AG08396 (cell line): ENCODE data around the gene RANGRF.

ENCODE experiments used
- DNase-seq: peaks from one replicate; pipeline ENCODE4 v3.0.0; 2012; ENCODE audit warnings: low spot score, mixed read lengths

The RANGRF gene

DNA sequence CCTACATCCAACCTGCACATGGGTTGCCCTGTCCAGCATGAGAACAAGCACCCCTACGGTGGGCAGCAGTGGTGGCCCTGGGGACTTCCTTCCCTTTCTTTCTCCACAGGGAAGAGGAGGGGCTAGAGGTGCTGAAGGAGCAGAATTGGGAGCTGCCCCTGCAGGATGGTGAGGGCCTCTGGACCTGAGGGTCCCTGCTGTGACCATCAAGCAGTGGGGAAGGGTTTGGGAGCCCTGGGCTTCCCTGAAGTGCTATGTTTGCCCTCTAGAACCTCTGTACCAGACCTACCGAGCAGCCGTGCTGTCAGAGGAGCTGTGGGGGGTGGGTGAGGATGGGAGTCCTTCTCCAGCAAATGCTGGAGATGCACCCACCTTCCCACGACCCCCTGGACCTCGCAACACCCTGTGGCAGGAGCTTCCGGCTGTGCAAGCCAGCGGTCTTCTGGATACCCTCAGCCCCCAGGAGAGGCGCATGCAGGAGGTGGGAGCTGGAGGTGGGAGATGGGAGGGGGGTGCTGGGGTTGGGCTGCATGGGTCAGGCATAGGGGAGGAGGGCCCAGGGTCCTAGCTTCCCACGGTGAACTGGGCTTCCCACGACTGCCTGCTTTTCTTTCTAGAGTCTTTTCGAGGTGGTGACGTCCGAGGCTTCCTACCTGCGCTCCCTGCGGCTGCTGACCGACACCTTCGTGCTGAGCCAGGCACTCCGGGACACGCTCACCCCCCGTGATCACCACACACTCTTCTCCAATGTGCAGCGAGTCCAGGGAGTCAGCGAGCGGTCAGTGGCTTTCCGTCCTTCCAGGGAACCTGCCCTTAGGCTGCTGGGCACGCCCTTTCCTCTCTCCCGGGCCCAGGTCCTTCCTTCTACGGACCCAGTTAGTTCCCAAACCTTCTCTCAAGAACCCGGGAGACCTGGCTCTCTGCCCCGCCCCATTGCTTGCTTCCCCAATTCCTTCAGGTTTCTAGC lies 26.6 kb downstream of the RANGRF start:
- DNase-seq, result no peak

DNA sequence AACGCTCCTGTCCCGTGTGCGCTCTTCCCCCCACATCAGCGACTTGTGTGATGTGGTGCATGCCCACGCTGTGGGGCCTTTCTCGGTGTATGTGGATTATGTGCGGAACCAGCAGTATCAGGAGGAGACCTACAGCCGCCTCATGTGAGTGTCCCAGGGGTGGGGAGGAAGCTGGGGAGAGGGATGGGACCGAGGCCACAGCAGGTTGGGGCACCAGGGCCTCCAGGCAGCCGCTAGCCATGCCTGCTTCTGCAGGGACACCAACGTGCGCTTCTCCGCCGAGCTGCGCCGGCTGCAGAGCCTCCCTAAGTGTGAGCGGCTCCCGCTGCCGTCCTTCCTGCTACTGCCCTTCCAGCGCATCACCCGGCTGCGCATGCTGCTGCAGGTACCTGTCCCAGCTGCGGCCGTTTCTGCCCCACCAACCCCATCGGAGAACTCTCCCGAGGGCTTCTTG lies 27.3 kb downstream of the RANGRF start:
- no peak for DNase-seq

DNA sequence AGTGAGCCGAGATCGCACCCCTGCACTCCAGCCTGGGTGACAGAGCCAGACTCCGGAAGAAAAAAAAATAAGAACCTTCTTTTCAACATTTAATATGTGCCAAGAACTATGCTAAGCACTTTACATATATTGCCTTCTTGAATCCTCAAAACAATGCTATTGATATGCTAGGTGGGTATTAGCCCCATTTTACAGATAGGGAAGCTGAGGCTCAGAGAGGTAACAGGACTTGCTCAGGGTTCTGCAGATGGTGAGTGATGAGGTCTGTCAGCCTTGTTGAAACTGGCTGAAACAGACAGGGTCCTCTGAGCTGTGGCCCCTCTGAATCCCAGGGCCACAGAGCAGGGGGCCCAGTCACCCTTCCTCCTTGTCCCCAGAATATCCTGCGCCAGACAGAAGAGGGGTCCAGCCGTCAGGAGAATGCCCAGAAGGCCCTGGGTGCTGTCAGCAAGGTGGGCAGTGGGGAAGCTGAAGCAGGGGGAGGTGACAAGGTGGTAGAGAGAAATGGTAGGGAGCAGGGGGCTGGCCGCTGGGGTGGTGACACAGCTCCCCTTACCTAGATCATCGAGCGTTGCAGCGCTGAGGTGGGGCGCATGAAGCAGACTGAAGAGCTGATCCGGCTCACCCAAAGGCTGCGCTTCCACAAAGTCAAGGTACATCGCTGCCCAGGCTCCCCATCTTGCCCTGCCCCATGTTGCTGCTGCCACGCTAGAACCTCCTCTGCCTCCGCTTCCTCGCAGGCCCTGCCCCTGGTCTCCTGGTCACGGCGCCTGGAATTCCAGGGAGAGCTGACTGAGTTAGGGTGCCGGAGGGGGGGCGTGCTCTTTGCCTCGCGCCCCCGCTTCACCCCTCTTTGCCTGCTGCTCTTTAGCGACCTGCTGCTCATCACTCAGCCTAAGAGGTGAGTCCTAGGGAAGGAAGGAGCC lies 29.8 kb downstream of the RANGRF start:
- no peak for DNase-seq

DNA sequence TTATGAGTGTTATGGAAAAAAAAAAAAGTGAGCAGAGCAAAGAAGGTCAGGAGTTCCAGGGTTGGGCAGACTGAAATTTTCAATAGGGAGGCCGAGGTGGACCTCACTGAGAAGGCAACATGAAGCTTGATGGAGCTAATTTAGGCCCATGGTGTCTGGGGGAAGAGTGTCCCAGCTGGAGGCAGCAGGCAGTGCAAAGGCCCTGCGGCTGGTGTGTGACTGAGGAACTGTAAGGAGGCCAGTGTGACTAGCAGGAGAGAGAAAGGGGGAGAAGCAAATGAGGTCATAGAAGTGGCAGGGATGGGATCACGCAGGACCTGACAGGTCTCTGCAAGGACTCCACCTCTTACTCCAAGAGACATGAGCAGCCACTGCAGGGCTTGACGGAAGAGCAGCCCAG lies 31.8 kb downstream of the RANGRF start:
- no peak for DNase-seq

DNA sequence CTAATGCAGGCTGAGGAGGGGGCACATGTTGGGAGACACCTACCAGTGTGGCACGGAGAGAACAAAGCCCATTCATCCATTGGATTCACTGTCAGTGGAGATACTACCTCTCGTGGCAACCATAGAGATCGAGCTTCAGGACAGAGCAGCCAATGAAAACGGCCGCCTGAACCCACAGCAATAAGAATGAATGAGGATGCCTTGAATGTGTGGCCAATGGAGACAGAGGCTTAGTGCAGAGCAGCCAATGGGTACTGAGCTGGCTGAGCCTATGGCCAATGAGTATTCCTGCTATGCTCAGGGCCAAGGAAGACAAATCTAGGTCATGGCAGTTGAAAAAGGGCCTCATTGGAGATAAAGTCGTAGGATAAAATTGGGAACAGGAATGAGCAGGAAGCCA lies 32.5 kb downstream of the RANGRF start:
- no peak for DNase-seq

DNA sequence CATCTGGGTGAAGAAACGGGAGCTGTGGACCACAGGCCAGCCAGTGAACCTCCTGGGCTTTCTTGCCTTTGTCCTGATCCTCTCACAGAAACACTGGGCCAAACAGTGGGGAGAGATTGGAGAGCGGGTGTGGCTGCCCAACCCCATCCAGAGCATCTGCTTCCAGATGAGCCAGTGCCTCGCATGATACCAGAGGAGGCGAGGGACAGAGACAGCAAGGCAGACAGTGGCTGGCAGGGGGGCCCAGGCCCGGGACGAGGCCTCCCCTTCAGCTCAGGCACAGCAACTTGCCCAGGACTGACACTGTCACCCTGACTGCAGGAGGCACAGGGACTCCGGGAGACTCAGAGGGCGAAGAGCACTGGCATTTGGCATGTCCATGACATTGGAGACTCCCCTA lies 33.6 kb downstream of the RANGRF start:
- no peak for DNase-seq

DNA sequence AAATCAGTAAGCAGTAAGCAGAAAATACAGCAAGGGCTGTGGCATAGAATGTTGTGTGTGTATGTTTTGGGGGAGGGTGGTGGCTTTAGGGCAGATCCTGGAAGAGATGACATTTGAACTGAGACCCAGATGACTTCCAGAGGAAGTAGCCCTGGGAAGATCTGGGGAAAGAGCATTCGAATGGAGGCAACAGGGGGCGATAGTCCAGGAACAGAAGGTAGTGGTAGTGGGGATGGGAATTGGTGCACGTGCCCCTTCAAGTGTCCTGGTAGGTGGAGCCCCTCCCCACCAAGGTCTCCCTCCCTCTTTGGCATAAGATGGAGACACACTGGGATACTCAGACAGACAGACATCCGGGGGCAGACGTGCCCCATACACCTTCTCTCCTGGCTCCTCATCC lies 35.7 kb downstream of the RANGRF start:
- DNase-seq, result no peak

DNA sequence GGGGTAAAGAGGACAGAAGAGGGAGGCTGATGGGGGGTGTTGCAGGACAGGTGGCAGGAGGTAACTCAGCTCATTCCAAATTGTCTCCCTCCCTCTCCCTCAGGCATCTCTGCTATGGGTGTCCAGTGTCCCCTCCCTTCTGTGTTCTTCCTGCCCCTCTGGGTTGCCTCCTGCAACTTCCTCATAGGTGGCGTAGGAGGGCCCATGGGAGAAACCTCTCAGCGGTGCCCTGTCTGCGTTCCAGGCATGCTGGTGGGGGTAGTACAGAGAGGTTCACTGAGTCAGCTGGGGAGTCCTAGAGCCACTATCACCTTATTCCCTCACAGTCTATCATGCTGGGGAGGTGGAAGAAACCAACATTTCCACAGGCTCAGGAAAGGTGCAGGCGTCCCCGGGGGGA lies 36.5 kb downstream of the RANGRF start:
- DNase-seq, result no peak

DNA sequence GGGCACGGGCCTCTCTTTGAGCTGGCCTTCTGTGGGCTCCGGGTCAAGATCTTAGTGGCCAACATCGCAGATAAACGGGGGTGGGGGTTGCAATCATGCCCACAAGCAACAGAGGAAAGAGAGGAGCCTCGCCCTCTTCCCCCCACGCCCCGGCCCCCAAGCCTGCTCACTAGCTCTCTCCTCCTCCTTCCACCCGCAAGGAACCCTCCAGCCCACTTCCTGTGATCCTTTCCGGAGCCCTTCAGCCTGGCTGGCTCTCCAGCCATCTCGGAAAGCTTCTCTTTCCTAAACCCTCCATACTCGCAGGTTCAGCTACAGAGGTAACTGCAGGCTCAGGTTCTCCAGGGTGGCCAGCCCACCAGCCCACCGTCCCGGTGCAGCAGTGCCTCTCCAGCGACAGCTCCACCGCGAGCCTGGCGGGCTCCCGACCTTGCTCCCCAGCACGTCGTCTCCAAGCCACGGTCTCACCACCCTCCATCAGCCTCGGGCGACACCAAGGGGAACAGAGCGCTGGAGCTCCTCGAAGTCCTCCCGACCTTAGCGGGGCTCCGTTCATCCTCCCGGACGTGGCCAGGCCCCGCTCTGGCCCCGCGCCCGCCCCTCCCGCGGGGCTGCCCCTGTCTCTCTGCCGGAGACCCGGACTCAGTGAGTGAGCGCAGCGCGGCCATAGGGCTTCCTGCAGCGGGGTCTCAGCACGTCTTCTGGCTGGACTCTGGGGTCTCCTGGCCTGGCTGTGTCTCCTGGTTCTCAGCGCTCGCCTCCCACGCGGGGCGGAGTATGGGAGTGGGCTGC lies 38.2 kb downstream of the RANGRF start:
- DNase-seq, result peak; percentile 53

DNA sequence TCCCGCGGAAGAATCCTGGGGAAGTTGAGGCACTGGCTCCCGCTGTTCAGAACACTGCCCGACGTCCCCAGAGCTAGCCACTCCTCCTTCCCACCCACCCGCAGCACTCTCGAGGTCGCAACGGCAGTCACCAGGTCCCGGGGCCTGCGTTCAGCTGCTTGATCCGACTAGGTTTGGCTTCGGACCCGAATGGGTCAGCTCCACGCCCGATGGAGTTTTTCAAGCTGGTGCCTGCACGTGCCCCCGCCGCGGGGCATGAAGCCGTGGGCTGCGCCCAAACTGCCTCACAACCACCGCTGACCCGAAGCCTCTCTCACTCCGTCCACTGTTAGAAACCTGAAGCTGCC lies 38.8 kb downstream of the RANGRF start:
- DNase-seq, result no peak

DNA sequence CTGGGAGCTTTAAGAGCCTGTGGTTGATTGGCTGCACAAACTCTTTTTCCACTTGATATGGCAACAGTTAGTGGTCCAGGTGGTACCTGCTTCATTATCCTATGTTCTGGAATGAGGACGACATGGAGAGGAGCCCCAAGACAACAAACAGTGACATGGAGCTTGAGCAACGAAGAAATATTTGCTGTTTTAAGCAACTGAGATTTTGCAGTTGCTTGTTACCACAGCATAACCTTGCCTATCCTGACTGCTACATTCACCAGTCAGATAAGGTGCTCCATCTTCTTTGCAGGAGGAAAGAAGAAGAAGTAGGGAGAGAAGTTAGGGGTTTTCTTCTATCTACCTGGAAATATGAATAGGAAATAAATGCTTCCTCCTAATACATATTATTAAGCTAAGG lies 43.7 kb downstream of the RANGRF start:
- no peak for DNase-seq

DNA sequence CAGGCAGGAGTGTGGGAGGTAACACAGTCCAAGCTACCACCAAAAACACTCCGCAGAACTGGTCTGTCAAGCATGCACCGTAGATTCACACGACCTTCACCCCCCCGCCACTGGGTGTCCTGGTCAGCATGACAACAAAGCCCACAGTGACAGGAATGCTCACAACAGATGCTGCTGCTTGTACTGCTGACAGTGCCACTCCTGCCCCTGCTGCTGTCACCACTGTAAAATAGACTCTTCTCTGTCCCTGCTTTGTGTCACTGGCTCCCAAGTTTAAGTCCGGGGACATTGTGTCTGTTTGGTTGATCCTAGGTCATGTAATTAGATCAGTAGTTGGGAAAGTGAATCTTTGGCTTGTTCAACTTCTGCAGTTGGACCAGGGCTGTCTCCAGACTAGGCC lies 44.2 kb downstream of the RANGRF start:
- no peak for DNase-seq

DNA sequence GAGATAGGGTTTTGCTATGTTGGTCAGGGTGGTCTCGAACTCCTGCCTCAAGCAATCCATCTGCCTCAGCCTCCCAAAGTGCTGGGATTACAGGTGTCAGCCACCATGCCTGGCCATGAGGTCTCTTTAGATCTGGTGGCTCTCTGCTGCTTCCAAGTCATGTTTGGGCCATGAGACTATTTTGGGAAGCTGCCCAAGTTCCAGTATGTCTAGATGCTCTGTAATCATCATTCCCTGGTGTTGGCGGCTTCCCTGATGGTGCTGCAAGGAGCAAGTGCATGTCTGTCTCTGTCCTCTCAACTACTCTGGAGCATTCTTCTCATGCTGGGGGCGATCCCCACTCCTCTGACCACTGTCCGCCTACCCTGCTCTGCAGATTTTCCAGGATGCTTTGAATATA lies 44.8 kb downstream of the RANGRF start:
- DNase-seq, result no peak

DNA sequence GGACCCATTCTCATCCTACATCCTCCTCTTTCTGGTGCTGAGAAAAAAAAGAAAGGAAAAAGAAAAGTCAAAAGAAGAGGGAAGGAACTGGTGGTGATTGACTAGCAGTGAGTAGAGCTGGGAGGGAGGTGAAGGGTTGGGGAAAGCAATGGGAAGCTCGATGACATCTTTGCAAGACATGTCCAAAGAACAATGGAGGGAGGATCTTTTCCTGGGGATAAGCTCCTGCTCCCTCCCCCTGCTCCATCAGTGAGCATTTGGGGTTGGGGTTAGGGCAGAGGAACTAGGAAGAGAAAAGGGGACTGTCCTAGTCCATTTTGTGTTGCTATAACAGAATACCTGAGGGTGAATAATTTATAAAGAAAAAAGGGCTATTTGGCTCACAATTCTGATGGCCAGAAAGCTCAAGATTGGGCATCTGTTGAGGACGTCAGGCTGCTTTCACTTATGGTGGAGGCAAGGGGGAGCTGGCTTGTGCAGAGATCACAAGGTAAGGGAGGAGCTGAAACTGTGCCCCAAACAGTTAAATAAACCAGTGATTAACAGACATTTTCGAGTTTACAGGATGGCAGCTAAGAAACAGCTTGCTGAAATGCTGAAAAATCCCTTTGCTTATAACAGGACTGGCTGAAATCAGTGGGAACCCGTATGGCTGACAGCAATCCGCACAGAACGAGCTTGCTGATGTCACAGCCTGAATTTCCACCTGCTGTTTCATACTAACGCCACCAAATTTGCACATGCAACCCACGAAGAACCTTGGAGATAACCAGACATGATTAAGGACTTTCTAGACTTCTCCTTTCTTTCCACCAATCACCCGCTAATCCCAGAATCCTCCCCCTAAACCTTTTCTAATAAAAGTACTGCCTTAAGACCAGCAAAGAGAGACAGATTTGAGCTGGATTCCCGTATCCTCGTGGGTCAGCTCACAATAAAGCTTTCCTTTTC lies 49.6 kb downstream of the RANGRF start:
- no peak for DNase-seq

DNA sequence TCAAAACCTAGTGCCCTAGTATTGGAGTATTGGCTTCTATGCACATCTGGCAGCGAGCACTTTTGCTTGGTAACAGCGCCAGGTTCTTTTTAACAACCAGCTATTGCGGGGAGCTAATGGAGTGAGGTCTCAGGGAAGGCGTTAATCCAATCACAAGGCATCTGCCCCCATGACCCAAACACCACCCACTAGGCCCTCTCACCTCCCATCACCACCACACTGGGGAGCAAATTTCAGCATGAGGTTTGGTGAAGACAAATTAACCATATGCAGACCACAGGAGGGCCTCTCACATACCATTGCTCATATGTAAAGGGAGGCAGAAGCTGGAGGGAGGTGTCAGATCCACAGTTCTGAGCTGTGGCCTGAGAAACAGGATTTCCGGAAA lies 50.3 kb downstream of the RANGRF start:
- DNase-seq, result no peak

DNA sequence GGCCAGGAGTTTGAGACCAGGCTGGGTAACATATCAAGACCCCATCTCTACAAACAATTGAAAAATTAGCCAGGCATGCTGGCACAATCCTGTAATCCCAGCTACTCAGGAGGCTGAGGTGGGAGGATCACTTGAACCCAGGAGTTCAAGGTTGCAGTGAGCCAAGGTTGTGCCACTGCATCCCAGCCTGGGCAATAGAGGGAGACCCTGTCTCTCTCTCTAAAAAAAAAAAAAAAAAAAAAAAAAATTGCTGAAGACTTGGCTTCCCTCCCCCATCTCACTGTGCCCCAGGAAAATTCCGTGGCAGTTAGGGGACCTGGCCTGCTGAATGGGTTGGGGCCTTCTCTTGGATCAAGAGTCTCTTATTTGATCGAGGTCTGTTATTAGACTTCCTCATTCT lies 51.1 kb downstream of the RANGRF start, which contains the start of gene ODF4:
ODF4 (plus strand) TSS at position 301 of the 400 bp plus-strand sequence. CDS start 212 bp downstream, outside the sequence.
- DNase-seq, result no peak
